Liver (tissue), 9 donors: ENCODE data around the gene KPNA4. TPM values are rescaled to one million over a fixed set of nuclear protein-coding genes. Genes with fewer than 3 reads are reported as not detected.

Source experiments
- DNase-seq: peaks from one replicate; pipeline ENCODE4 v3.0.0-alpha.2; 2017; ENCODE audit warnings: low spot score
- H3K27ac ChIP-seq, 2 donors: one replicate each; pipeline ENCODE4 v1.7.0; 2013; ENCODE audit warnings: inconsistent platforms in 2 of 2, low read length in 2 of 2, control low read depth in 1 of 2, low read depth in 1 of 2, mild to moderate bottlenecking in 1 of 2
- H3K27me3 ChIP-seq, 4 donors: one replicate each; pipeline versions ENCODE4 v1.6.1 to v1.7.0; 2013; ENCODE audit warnings: low read length in 3 of 4, inconsistent platforms in 1 of 4, mild to moderate bottlenecking in 1 of 4, moderate library complexity in 1 of 4; ENCODE audit not compliant: control insufficient read depth in 4 of 4, insufficient read depth in 4 of 4
- H3K36me3 ChIP-seq, 4 donors: one replicate each; pipeline versions ENCODE4 v1.6.1 to v1.7.0; 2013; ENCODE audit warnings: low read length in 3 of 4, mild to moderate bottlenecking in 3 of 4, low read depth in 1 of 4, moderate library complexity in 1 of 4; ENCODE audit not compliant: control insufficient read depth in 4 of 4, insufficient read depth in 3 of 4
- H3K4me1 ChIP-seq, 4 donors: one replicate each; pipeline versions ENCODE4 v1.6.1 to v1.7.0; 2013; ENCODE audit warnings: low read length in 3 of 4, mild to moderate bottlenecking in 3 of 4, moderate library complexity in 1 of 4; ENCODE audit not compliant: control insufficient read depth in 4 of 4, insufficient read depth in 4 of 4
- H3K4me3 ChIP-seq, 3 donors: one replicate each; pipeline versions ENCODE4 v1.6.1 to v1.7.0; 2013; ENCODE audit warnings: low read length in 3 of 3, control low read depth in 1 of 3, low read depth in 1 of 3, mild to moderate bottlenecking in 1 of 3
- H3K9ac ChIP-seq, 2 donors: one replicate each; pipeline ENCODE4 v1.7.0; 2013; ENCODE audit warnings: low read length in 2 of 2, mild to moderate bottlenecking in 2 of 2, moderate library complexity in 2 of 2, control low read depth in 1 of 2, low read depth in 1 of 2
- H3K9me3 ChIP-seq, 4 donors: one replicate each; pipeline versions ENCODE4 v1.6.1 to v1.7.0; 2013; ENCODE audit warnings: low read length in 3 of 4; ENCODE audit not compliant: control insufficient read depth in 4 of 4
- CTCF ChIP-seq: fragments of 150-350 bp; IDR thresholded peaks from 2 replicates; pipeline ENCODE4 v1.5.1; 2017; ENCODE audit warnings: improper control_type of control experiment, low read depth, low read length; ENCODE audit not compliant: missing input control
- EGR1 ChIP-seq, 2 donors: IDR thresholded peaks; 2 replicates each; pipeline ENCODE4 v1.6.1; 2016 to 2018; ENCODE audit warnings: antibody characterized with exemption in 2 of 2, low read depth in 2 of 2
- FOXA1 ChIP-seq: IDR thresholded peaks from 2 replicates; pipeline ENCODE4 v1.6.1; 2016; ENCODE audit warnings: antibody characterized with exemption
- FOXA2 ChIP-seq: IDR thresholded peaks from 2 replicates; pipeline ENCODE4 v1.6.1; 2016; ENCODE audit warnings: antibody characterized with exemption
- GABPA ChIP-seq, 2 donors: IDR thresholded peaks in 1 of 2; conservative IDR thresholded peaks in 1 of 2; 2 replicates each; pipeline ENCODE4 v1.6.1; 2016; ENCODE audit warnings: antibody characterized with exemption in 2 of 2, mild to moderate bottlenecking in 1 of 2, moderate library complexity in 1 of 2
- HNF4A ChIP-seq, 2 donors: conservative IDR thresholded peaks; 2 replicates each; pipeline ENCODE4 v1.6.1; 2016; ENCODE audit warnings: antibody characterized with exemption in 2 of 2, mild to moderate bottlenecking in 2 of 2
- HNF4G ChIP-seq: IDR thresholded peaks from 2 replicates; pipeline ENCODE4 v1.6.1; 2016; ENCODE audit warnings: antibody characterized with exemption
- JUND ChIP-seq, 2 donors: IDR thresholded peaks; 2 replicates each; pipeline ENCODE4 v1.6.1; 2016; ENCODE audit warnings: antibody characterized with exemption in 2 of 2
- NR2F2 ChIP-seq: IDR thresholded peaks from 2 replicates; pipeline ENCODE4 v1.6.1; 2016; ENCODE audit warnings: antibody characterized with exemption
- RAD21 ChIP-seq, 2 donors: IDR thresholded peaks; 2 replicates each; pipeline ENCODE4 v1.6.1; 2016; ENCODE audit warnings: antibody characterized with exemption in 2 of 2, mild to moderate bottlenecking in 2 of 2
- RXRA ChIP-seq, 2 donors: IDR thresholded peaks; 2 replicates each; pipeline ENCODE4 v1.6.1; 2017 to 2018; ENCODE audit warnings: antibody characterized with exemption in 2 of 2, mild to moderate bottlenecking in 1 of 2
- SP1 ChIP-seq: IDR thresholded peaks from 2 replicates; pipeline ENCODE4 v1.6.1; 2018; ENCODE audit warnings: antibody characterized with exemption, mild to moderate bottlenecking
- TAF1 ChIP-seq: conservative IDR thresholded peaks from 2 replicates; pipeline ENCODE4 v1.6.1; 2016; ENCODE audit warnings: antibody characterized with exemption, mild to moderate bottlenecking
- YY1 ChIP-seq: IDR thresholded peaks from 2 replicates; pipeline ENCODE4 v1.6.1; 2016; ENCODE audit warnings: antibody characterized with exemption, mild to moderate bottlenecking
- ZBTB33 ChIP-seq: IDR thresholded peaks from 2 replicates; pipeline ENCODE4 v1.6.1; 2016; ENCODE audit warnings: antibody characterized with exemption
- WGBS: extraction: QIAGEN DNeasy Blood & Tissue Kit; methylation state at CpG from one replicate; pipeline ENCODE4 v1.1.7; 2013; 5-methylcytosine and 5-hydroxymethylcytosine counted together
- polyA plus RNA-seq, 2 donors: library from polyadenylated mRNA; stranded (reverse) in 1 of 2; unstranded in 1 of 2; fragments of 200-250 nt in 1 of 2; fragments of >200 nt in 1 of 2; fragmentation: Nextera tagmentation in 1 of 2; extraction: Ambion mirVana in 1 of 2; gene quantifications; one replicate each; pipeline versions ENCODE4 v1.2.1 to v1.2.3, GENCODE V29; 2013 to 2015
- total RNA-seq, 2 donors: library from RNA; depleted of rRNA; stranded (reverse); fragments of >200 nt; gene quantifications; one replicate each; pipeline ENCODE4 v1.2.3, GENCODE V29; 2014
- TF ChIP-seq, protein P1 (sequence below): IDR thresholded peaks from 2 replicates; pipeline ENCODE4 v1.6.1; 2016; ENCODE audit warnings: antibody characterized with exemption
- TF ChIP-seq, protein P2 (sequence below): IDR thresholded peaks from 2 replicates; pipeline ENCODE4 v1.6.1; 2016; ENCODE audit warnings: antibody characterized with exemption
- TF ChIP-seq, protein P3 (sequence below): IDR thresholded peaks from 2 replicates; pipeline ENCODE4 v1.6.1; 2016; ENCODE audit warnings: antibody characterized with exemption, mild to moderate bottlenecking
- donor health status: healthy.
- donor health status: healthy.
- donor health status: healthy.
- donor health status: healthy.
- donor health status: healthy.

The KPNA4 gene
- total and polyA plus RNA-seq, 4 donors, result 6.1 to 14.1 (median 10.3) TPM

DNA sequence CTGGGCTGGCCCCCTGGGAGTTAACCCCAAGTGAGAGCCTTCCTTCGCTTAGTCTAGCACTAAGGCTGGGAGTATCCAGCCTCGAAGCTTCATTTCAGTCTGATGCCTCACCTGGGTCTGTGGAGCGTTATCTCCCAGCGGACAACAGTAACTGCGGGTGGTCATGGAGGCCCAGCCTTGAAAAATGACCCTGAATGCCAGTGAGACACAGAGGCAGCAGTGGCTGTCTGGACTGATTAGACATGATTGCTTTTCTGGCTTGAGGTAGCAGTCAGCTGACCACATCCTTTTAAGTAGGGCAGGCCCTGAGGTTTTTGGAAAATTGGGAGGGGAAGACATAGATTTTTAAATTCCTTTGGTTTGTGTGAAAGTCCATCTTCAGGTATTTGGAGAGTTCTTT is 87.6 kb downstream of the KPNA4 start:
- H3K4me3 ChIP-seq, result no peak overlapping the region
- no peak for DNase-seq
- TF ChIP-seq GABPA (IDR thresholded peaks at IDR 0.05 in 1 of 2, conservative IDR thresholded peaks at IDR 0.05 in 1 of 2), result no peak
- no peaks in the 10 kb centered on the region for H3K9me3 ChIP-seq
- H3K36me3 ChIP-seq, result no peaks in the 10 kb centered on the region
- H3K4me1 ChIP-seq, result no peaks in the 10 kb centered on the region
- H3K27ac ChIP-seq, result no peak overlapping the region
- no peaks in the 10 kb centered on the region for H3K27me3 ChIP-seq
- no peak overlapping the region for H3K9ac ChIP-seq
- WGBS, result 86% methylated on average over 5 of the region's 5 CpGs

GRCh38 chr3:160475884-160476283 is 89.5 kb downstream of the KPNA4 start:
- WGBS, result 100% methylated on average over 2 of the region's 2 CpGs
- TF ChIP-seq RXRA (IDR thresholded peaks at IDR 0.05) (no peak), EGR1 (IDR thresholded peaks at IDR 0.05; ENCODE audit: low read depth in 2 of 2) (no peak), JUND (IDR thresholded peaks at IDR 0.05) (no peak), HNF4A (conservative IDR thresholded peaks at IDR 0.05) (no peak), RAD21 (IDR thresholded peaks at IDR 0.05) (no peak), SP1 (no peak), FOXA2 (no peak), YY1 (no peak), ZBTB33 (no peak), NR2F2 (no peak), TAF1 (no peak), GABPA (IDR thresholded peaks at IDR 0.05 in 1 of 2, conservative IDR thresholded peaks at IDR 0.05 in 1 of 2) (no peak), FOXA1 (no peak), CTCF (no peak), HNF4G (no peak)
- TF ChIP-seq, protein P1, sequence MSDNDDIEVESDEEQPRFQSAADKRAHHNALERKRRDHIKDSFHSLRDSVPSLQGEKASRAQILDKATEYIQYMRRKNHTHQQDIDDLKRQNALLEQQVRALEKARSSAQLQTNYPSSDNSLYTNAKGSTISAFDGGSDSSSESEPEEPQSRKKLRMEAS, result no peak
- TF ChIP-seq, protein P2, sequence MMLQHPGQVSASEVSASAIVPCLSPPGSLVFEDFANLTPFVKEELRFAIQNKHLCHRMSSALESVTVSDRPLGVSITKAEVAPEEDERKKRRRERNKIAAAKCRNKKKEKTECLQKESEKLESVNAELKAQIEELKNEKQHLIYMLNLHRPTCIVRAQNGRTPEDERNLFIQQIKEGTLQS, result no peak
- TF ChIP-seq, protein P3, sequence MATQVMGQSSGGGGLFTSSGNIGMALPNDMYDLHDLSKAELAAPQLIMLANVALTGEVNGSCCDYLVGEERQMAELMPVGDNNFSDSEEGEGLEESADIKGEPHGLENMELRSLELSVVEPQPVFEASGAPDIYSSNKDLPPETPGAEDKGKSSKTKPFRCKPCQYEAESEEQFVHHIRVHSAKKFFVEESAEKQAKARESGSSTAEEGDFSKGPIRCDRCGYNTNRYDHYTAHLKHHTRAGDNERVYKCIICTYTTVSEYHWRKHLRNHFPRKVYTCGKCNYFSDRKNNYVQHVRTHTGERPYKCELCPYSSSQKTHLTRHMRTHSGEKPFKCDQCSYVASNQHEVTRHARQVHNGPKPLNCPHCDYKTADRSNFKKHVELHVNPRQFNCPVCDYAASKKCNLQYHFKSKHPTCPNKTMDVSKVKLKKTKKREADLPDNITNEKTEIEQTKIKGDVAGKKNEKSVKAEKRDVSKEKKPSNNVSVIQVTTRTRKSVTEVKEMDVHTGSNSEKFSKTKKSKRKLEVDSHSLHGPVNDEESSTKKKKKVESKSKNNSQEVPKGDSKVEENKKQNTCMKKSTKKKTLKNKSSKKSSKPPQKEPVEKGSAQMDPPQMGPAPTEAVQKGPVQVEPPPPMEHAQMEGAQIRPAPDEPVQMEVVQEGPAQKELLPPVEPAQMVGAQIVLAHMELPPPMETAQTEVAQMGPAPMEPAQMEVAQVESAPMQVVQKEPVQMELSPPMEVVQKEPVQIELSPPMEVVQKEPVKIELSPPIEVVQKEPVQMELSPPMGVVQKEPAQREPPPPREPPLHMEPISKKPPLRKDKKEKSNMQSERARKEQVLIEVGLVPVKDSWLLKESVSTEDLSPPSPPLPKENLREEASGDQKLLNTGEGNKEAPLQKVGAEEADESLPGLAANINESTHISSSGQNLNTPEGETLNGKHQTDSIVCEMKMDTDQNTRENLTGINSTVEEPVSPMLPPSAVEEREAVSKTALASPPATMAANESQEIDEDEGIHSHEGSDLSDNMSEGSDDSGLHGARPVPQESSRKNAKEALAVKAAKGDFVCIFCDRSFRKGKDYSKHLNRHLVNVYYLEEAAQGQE, result no peak
- Histone ChIP-seq H3K4me3 (no peak overlapping the region), H3K4me1 (no peaks in the 10 kb centered on the region), H3K9ac (no peak overlapping the region), H3K27me3 (no peaks in the 10 kb centered on the region), H3K27ac (no peak overlapping the region), H3K36me3 (no peaks in the 10 kb centered on the region), H3K9me3 (peaks cover 0 to 2% (median 0%) of the 10 kb centered on the region in 4 donors)
- no peak for DNase-seq
